Cardiac muscle cell (in vitro differentiated cells and primary cell): ENCODE results near the gene CIRBP. TPM values are rescaled to one million over a fixed set of nuclear protein-coding genes. Genes with fewer than 3 reads are reported as not detected.
A peak's percentile ranks its signal among the peaks of the same experiment; 100 is the strongest.

Source experiments
- DNase-seq, 2 donors: peaks; one replicate each; pipeline versions ENCODE4 v3.0.0 to v3.0.0-alpha.2; 2010 to 2017; ENCODE audit warnings: low read depth in 1 of 2, low spot score in 1 of 2
- H3K27ac ChIP-seq: fragments of 200-600 bp; sonication (generic); 2 replicates; pipeline ENCODE4 v1.5.1; 2016
- H3K27me3 ChIP-seq: fragments of 200-600 bp; sonication (generic); 2 replicates; pipeline ENCODE4 v1.6.0; 2016; ENCODE audit warnings: control low read depth
- H3K36me3 ChIP-seq: fragments of 200-600 bp; sonication (generic); 2 replicates; pipeline ENCODE4 v1.5.1; 2016; ENCODE audit warnings: control low read depth
- H3K4me1 ChIP-seq: fragments of 200-600 bp; sonication (generic); 2 replicates; pipeline ENCODE4 v1.8.1; 2017; ENCODE audit warnings: low read depth, mild to moderate bottlenecking, mixed run types
- H3K4me3 ChIP-seq: fragments of 200-600 bp; sonication (generic); 2 replicates; pipeline ENCODE4 v1.5.1; 2016; ENCODE audit warnings: mild to moderate bottlenecking
- H3K9me3 ChIP-seq: fragments of 200-600 bp; sonication (generic); 2 replicates; pipeline ENCODE4 v1.5.1; 2017; ENCODE audit warnings: low read depth, mild to moderate bottlenecking, control low read depth
- polyA plus RNA-seq: library from polyadenylated mRNA; unstranded; fragments of >200 nt; fragmentation: Nextera tagmentation; extraction: Ambion mirVana; gene quantifications from 2 replicates; pipeline ENCODE4 v1.2.1, GENCODE V29; 2016
- total RNA-seq: library from RNA; depleted of rRNA; stranded (reverse); fragments of >200 nt; gene quantifications from 2 replicates; pipeline ENCODE4 v1.2.3, GENCODE V29; 2016
- TF ChIP-seq, protein P1 (sequence below): IDR thresholded peaks from 2 replicates; pipeline ENCODE4 v1.5.1; 2012; ENCODE audit warnings: low read depth, mild to moderate bottlenecking, low read length

Gene CIRBP
- total and polyA plus RNA-seq, 2 experiments from 2014 or later, result 716 to 2,236 TPM

DNA sequence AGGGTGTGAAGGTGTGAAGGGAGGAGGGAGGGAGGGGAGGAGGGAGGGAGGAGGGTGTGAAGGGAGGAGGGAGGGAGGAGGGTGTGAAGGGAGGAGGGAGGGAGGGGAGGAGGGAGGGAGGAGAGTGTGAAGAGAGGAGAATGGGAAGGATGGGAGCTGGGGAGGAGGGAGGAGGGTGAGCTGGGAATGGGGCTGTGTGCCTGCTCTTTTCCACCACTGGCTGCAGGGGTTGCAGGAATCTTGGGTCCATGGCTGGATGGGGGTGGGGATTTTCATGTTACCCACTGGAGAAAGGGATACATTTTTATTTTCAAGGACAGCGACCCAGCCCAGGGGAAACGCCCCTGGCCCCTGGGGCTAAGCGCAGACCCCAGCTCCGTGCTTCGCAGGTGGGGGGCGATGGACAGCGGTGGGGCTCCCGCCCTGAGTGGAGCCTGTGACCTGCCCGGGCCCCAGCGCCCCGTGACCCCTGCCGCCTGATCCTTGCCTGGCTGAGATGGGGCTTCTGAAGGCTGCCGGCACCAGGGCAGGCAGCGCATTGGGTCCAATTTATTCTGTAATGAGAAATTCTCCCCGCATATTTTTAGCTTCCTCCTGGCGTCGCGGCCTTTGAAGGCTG, 13.6 kb downstream of the CIRBP start:
- no peak for DNase-seq
- Histone ChIP-seq H3K27ac (no peak overlapping the region), H3K36me3 (peaks cover 3% of the 10 kb centered on the region), H3K4me1 (no peaks in the 10 kb centered on the region), H3K9me3 (no peaks in the 10 kb centered on the region), H3K27me3 (no peaks in the 10 kb centered on the region), H3K4me3 (no peak overlapping the region)
- TF ChIP-seq, protein P1, sequence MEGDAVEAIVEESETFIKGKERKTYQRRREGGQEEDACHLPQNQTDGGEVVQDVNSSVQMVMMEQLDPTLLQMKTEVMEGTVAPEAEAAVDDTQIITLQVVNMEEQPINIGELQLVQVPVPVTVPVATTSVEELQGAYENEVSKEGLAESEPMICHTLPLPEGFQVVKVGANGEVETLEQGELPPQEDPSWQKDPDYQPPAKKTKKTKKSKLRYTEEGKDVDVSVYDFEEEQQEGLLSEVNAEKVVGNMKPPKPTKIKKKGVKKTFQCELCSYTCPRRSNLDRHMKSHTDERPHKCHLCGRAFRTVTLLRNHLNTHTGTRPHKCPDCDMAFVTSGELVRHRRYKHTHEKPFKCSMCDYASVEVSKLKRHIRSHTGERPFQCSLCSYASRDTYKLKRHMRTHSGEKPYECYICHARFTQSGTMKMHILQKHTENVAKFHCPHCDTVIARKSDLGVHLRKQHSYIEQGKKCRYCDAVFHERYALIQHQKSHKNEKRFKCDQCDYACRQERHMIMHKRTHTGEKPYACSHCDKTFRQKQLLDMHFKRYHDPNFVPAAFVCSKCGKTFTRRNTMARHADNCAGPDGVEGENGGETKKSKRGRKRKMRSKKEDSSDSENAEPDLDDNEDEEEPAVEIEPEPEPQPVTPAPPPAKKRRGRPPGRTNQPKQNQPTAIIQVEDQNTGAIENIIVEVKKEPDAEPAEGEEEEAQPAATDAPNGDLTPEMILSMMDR, result no peak

DNA sequence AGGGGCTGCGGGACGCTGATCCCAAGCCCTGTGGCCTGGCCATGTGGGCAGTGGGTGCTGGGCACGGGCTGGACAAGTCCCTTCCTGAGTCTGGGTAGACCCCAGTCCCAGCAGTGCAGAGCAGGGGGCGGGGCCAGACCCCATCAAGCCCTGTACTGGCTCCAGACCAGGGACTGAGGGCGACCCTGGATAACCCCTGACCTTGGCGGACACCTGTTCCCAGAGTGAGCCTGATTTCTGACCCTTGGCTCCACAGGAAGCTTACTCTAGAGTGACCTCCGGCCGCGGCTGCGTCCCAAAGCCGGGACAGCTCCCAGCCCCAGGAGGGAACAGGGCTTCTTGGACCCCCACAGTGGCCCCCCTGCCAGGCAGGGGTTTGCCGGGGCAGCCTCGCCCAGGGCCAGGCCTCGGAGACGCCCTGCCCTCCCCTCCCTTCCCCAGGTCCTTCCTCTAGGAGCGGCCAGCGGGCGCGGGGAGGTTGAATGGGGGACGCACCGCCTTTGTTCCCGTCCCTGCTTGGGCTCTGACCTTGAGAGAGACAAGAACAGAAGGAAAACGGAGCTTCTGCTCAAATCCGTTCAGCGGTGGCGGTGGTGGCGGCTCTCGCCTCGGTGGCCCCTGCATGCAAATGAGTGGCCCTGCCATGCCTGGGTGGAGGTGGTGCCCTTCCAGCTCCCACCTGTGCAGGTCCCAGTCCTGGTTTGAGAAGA, 14.2 kb downstream of the CIRBP start:
- Histone ChIP-seq H3K36me3 (peaks cover 3% of the 10 kb centered on the region), H3K27ac (no peak overlapping the region), H3K27me3 (no peaks in the 10 kb centered on the region), H3K4me3 (no peak overlapping the region), H3K4me1 (no peaks in the 10 kb centered on the region), H3K9me3 (no peaks in the 10 kb centered on the region)
- DNase-seq, result no peak
- TF ChIP-seq, protein P1, result no peak

DNA sequence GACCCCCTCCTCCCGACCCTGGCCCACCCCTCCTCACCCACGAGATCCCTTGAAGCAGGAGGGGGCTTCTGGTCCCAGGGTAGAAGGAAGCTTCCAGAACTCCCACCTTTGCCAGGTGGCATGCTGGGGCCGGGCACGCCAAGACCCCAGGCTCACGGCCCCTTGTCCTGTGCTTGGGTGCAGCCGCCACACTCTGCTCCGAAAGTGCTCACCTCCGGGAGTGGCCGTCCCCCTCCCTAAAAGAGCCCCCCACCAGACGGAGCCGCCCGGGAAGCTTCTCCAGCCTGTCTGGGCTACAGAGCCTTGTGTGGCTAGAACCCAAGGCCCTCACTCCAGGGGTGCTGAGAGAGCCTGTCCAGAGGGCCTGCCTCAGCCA, 14.8 kb downstream of the CIRBP start:
- Histone ChIP-seq H3K4me3 (no peak overlapping the region), H3K9me3 (no peaks in the 10 kb centered on the region), H3K27me3 (no peaks in the 10 kb centered on the region), H3K27ac (no peak overlapping the region), H3K4me1 (no peaks in the 10 kb centered on the region), H3K36me3 (peaks cover under 1% of the 10 kb centered on the region)
- TF ChIP-seq, protein P1, result no peak
- no peak for DNase-seq

DNA sequence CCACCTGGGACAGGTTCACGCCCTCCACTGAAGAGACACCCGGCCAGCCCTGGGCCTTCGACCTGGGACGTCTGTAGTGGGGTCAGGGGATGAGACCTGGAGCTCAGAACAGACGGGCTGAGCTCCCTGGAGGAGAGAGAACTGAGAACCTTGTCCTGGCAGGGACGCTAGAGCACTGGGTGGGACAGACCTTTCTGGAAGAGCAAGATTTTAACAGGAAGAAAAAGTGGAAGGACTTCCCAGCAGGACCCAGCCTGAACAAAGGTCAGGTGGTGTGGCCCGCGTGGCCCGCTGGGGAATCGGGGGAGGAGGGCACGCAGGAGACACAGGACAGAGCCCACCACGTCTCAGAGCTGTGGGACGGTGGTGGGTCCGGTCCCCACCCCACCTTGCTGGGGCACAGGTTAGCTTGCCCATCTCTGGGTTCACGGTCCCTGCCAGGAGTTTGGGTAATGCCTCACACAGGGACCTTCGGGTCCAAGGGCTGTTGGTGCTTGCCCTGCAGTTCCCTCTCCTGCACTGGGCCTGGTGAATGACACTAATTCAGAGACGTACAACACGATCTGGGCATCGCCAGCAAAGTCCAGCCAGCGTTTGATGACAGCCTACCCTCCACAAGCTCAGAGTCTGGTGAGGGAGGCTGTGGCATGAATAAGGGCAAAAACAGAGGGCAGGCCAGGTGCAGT, 15.3 kb downstream of the CIRBP start:
- TF ChIP-seq, protein P1, result no peak

DNA sequence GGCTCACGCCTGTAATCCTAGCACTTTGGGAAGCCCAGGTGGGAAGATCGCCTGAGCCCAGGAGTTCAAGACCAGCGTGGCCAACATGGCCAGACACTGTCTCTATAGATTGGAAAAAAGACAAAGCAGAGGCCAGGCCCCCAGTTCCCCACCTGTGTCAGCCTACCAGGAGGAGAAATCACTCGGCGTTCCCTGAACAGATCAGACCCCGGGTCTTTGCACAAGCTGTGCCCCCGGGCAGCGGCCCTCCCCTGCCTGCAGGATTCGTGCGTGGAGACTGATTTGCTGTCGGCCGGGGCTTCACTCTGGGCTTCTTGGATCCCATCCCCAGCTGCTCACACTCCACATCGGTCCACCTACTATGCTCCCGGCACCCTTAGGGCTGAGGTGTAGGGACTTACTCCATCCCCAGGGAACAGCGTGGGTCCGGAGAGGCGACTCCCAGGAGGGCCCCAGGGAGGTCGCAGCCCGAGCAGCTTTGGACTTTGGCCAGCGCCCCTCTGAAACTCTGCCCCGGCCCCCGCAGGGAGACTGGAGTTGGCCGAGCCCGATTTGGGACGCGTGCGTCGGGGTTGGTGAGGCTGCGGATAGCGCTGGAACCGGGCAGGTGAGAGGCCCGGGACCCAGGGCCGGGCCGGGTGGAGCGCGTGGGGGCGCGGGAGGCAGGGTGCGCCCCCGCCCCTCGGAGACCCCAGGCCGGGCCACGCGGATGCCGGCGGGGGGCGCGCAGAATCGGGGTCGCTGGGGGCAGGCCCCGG, 16.0 kb downstream of the CIRBP start:
- no peaks in the 10 kb centered on the region for H3K9me3 ChIP-seq
- peak overlapping the region; percentile 30 for H3K4me3 ChIP-seq
- no peaks in the 10 kb centered on the region for H3K27me3 ChIP-seq
- peak in 1 of 2 donors; percentile 25 for DNase-seq
- no peaks in the 10 kb centered on the region for H3K36me3 ChIP-seq
- TF ChIP-seq, protein P1, result no peak
- no peaks in the 10 kb centered on the region for H3K4me1 ChIP-seq
- H3K27ac ChIP-seq, result no peak overlapping the region

More for the DNA sequence above, 15.3 kb downstream of the CIRBP start:
- Histone ChIP-seq H3K9me3 (no peaks in the 10 kb centered on the region), H3K4me1 (no peaks in the 10 kb centered on the region), H3K36me3 (no peaks in the 10 kb centered on the region), H3K27me3 (no peaks in the 10 kb centered on the region), H3K27ac (no peak overlapping the region), H3K4me3 (no peak overlapping the region)
- DNase-seq, result no peak
